Osteocyte (in vitro differentiated cells): Measurements from ENCODE around the gene HMGCR. TPM values are rescaled to one million over a fixed set of nuclear protein-coding genes. Genes with fewer than 3 reads are reported as not detected.
A peak's percentile ranks its signal among the peaks of the same experiment; 100 is the strongest.

Experiments
- DNase-seq: peaks from one replicate; pipeline ENCODE4 v3.0.0; 2021; ENCODE audit warnings: mixed read lengths; ENCODE audit not compliant: unreplicated experiment; ENCODE audit errors: extremely low spot score
- H3K27ac Mint-ChIP-seq: one replicate; pipeline ENCODE4 v1.8.0; 2021; ENCODE audit warnings: mild to moderate bottlenecking, mixed read lengths; ENCODE audit not compliant: unreplicated experiment
- H3K27me3 Mint-ChIP-seq: one replicate; pipeline ENCODE4 v1.8.0; 2021; ENCODE audit warnings: mixed read lengths; ENCODE audit not compliant: unreplicated experiment
- H3K36me3 Mint-ChIP-seq: one replicate; pipeline ENCODE4 v1.8.0; 2021; ENCODE audit warnings: mixed read lengths; ENCODE audit not compliant: unreplicated experiment
- H3K4me1 Mint-ChIP-seq: one replicate; pipeline ENCODE4 v1.8.0; 2021; ENCODE audit warnings: mixed read lengths; ENCODE audit not compliant: unreplicated experiment
- H3K4me3 Mint-ChIP-seq: one replicate; pipeline ENCODE4 v1.8.0; 2021; ENCODE audit warnings: mild to moderate bottlenecking, moderate library complexity, mixed read lengths; ENCODE audit not compliant: unreplicated experiment
- H3K9me3 Mint-ChIP-seq: one replicate; pipeline ENCODE4 v1.8.0; 2021; ENCODE audit warnings: mixed read lengths; ENCODE audit not compliant: unreplicated experiment
- CTCF ChIP-seq: fragments of 200-600 bp; sonication (generic); IDR thresholded peaks from 2 replicates; pipeline ENCODE4 v1.5.0; 2021; ENCODE audit warnings: antibody characterized with exemption, mild to moderate bottlenecking, moderate library complexity
- total RNA-seq: library from RNA; stranded (reverse); gene quantifications from 2 replicates; pipeline ENCODE4 v1.2.1, GENCODE V29; 2021

The HMGCR gene
- total RNA-seq, 1 donor from 2014 or later: 44.7 TPM

GRCh38 chr5:75363726-75364495 is 26.9 kb downstream of the HMGCR start:
- H3K36me3 Mint-ChIP-seq: peaks cover 25% of the 10 kb centered on the region
- H3K9me3 Mint-ChIP-seq: no peaks in the 10 kb centered on the region
- H3K27ac Mint-ChIP-seq: no peak overlapping the region
- peaks cover 6% of the 10 kb centered on the region for H3K4me1 Mint-ChIP-seq
- DNase-seq: no peak
- H3K27me3 Mint-ChIP-seq: no peaks in the 10 kb centered on the region
- no peak for TF ChIP-seq CTCF
- H3K4me3 Mint-ChIP-seq: no peak overlapping the region

- peaks cover 23% of the 10 kb centered on the region for H3K36me3 Mint-ChIP-seq
- H3K27me3 Mint-ChIP-seq: no peaks in the 10 kb centered on the region
- peaks cover 6% of the 10 kb centered on the region for H3K4me1 Mint-ChIP-seq
- H3K9me3 Mint-ChIP-seq: no peaks in the 10 kb centered on the region
- H3K4me3 Mint-ChIP-seq: no peak overlapping the region
- no peak for DNase-seq
- TF ChIP-seq CTCF: no peak
- H3K27ac Mint-ChIP-seq: no peak overlapping the region
These were observed 27.7 kb downstream of the HMGCR start for GRCh38 chr5:75364571-75365280.

- Mint-ChIP-seq H3K27ac (no peak overlapping the region), H3K4me1 (peaks cover 6% of the 10 kb centered on the region), H3K4me3 (no peak overlapping the region), H3K36me3 (peaks cover 12% of the 10 kb centered on the region), H3K27me3 (no peaks in the 10 kb centered on the region), H3K9me3 (no peaks in the 10 kb centered on the region)
- no peak for DNase-seq
- no peak for TF ChIP-seq CTCF
These were observed 28.7 kb downstream of the HMGCR start for GRCh38 chr5:75365740-75366139.

DNA sequence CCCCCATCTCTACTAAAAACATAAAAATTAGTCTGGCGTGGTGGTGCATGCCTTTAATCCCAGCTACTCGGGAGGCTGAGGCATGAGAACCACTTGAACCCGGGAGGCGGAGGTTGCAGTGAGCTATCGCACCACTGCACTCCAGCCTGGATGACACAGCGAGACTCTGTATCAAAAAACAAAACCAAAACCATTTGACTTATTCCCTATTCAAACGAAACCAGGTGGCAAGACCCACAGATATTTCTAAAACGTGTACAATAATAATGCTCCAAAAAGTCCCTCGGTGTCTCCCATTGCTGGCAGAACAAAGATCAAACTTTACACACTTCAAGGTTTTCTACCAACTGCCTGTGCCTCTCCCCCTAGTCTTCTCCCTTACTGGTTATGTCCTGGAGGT is 29.8 kb downstream of the HMGCR start:
- no peaks in the 10 kb centered on the region for H3K9me3 Mint-ChIP-seq
- no peak for TF ChIP-seq CTCF
- peaks cover 6% of the 10 kb centered on the region for H3K4me1 Mint-ChIP-seq
- no peaks in the 10 kb centered on the region for H3K27me3 Mint-ChIP-seq
- H3K4me3 Mint-ChIP-seq: no peak overlapping the region
- peaks cover 11% of the 10 kb centered on the region for H3K36me3 Mint-ChIP-seq
- no peak for DNase-seq
- peak overlapping the region; percentile 40 for H3K27ac Mint-ChIP-seq

- no peak for TF ChIP-seq CTCF
- H3K27ac Mint-ChIP-seq: peak overlapping the region; percentile 40
- no peaks in the 10 kb centered on the region for H3K27me3 Mint-ChIP-seq
- H3K9me3 Mint-ChIP-seq: no peaks in the 10 kb centered on the region
- H3K4me3 Mint-ChIP-seq: no peak overlapping the region
- H3K4me1 Mint-ChIP-seq: peaks cover 6% of the 10 kb centered on the region
- no peak for DNase-seq
- H3K36me3 Mint-ChIP-seq: peaks cover 10% of the 10 kb centered on the region
These were observed 30.4 kb downstream of the HMGCR start for GRCh38 chr5:75367401-75367800.
